ENCODE measurements around the gene RBBP9.

- TF ChIP-seq CTCF (conservative IDR thresholded peaks at IDR 0.05; ENCODE audit: low read depth, low read length): no peak
- TF ChIP-seq USF2 (IDR thresholded peaks at IDR 0.05; ENCODE audit: low read depth, low read length): no peak
- TF ChIP-seq POLR2A (IDR thresholded peaks at IDR 0.05; ENCODE audit: low read depth, low read length): no peak
- TF ChIP-seq MAFK (IDR thresholded peaks at IDR 0.05; ENCODE audit: low read depth, low read length): no peak
- no peak for TF ChIP-seq CHD1 (IDR thresholded peaks at IDR 0.05; ENCODE audit: low read depth, low read length)
- no peak for TF ChIP-seq RAD21 (IDR thresholded peaks at IDR 0.05; ENCODE audit: low read length)
- TF ChIP-seq CEBPB (IDR thresholded peaks at IDR 0.05; ENCODE audit: low read depth, low read length): no peak
- TF ChIP-seq MXI1 (IDR thresholded peaks at IDR 0.05; ENCODE audit: borderline replicate concordance, low read depth, low read length): no peak
- no peak for TF ChIP-seq SMC3 (IDR thresholded peaks at IDR 0.05; ENCODE audit: low read depth, low read length)
- TF ChIP-seq BHLHE40 (IDR thresholded peaks at IDR 0.05; ENCODE audit: low read depth, low read length): no peak
- TF ChIP-seq ELK1 (IDR thresholded peaks at IDR 0.05; ENCODE audit: borderline replicate concordance, low read depth, low read length): no peak
- TF ChIP-seq NFE2L2 (IDR thresholded peaks at IDR 0.05; ENCODE audit: low read depth, low read length): no peak
- no peak for TF ChIP-seq RCOR1 (IDR thresholded peaks at IDR 0.05; ENCODE audit: insufficient replicate concordance, low read length)
Observed at GRCh38 chr20:18477218-18477617, 19.8 kb downstream of the RBBP9 start.
